HuH-7 (cell line): ENCODE measurements around the gene ZNRD2.

Source experiments
- DNase-seq: peaks from one replicate; pipeline ENCODE4 v3.0.0; 2011; ENCODE audit warnings: low spot score

The ZNRD2 gene

GRCh38 chr11:65538232-65538914 is 31.9 kb upstream of the ZNRD2 start:
- no peak for DNase-seq

- DNase-seq, result no peak
These were observed 31.1 kb upstream of the ZNRD2 start for GRCh38 chr11:65538915-65539743.

GRCh38 chr11:65539744-65540289 is 30.5 kb upstream of the ZNRD2 start:
- DNase-seq, result no peak

GRCh38 chr11:65540290-65541092 is 29.8 kb upstream of the ZNRD2 start:
- peak; percentile 82 for DNase-seq

- no peak for DNase-seq
These were observed 28.9 kb upstream of the ZNRD2 start for GRCh38 chr11:65541093-65541982.

GRCh38 chr11:65542738-65543390 is 27.4 kb upstream of the ZNRD2 start:
- DNase-seq, result no peak

GRCh38 chr11:65545853-65546216 is 24.4 kb upstream of the ZNRD2 start:
- DNase-seq, result no peak

- peak; percentile 96 for DNase-seq
These were observed 23.9 kb upstream of the ZNRD2 start for GRCh38 chr11:65546217-65546958.

- DNase-seq, result no peak
These were observed 22.7 kb upstream of the ZNRD2 start for GRCh38 chr11:65547446-65548125.

GRCh38 chr11:65548395-65548794 is 21.9 kb upstream of the ZNRD2 start:
- DNase-seq, result no peak

GRCh38 chr11:65549096-65549495 is 21.2 kb upstream of the ZNRD2 start:
- DNase-seq, result no peak

GRCh38 chr11:65551572-65552387 is 18.5 kb upstream of the ZNRD2 start:
- peak; percentile 75 for DNase-seq

GRCh38 chr11:65552388-65552951 is 17.8 kb upstream of the ZNRD2 start:
- DNase-seq, result no peak

- DNase-seq, result no peak
These were observed 16.8 kb upstream of the ZNRD2 start for GRCh38 chr11:65553301-65554001.

- no peak for DNase-seq
These were observed 16.0 kb upstream of the ZNRD2 start for GRCh38 chr11:65554057-65554818.

- DNase-seq, result no peak
These were observed 15.3 kb upstream of the ZNRD2 start for GRCh38 chr11:65554842-65555430.
